HEK293T (cell line): Measurements from ENCODE around the gene THSD7B.

Source experiments
- ARNT ChIP-seq: fragments of 450-650 bp; IDR thresholded peaks from 2 replicates; pipeline ENCODE4 v1.6.1; 2017; ENCODE audit warnings: mild to moderate bottlenecking
- BHLHE40 ChIP-seq: fragments of 450-650 bp; IDR thresholded peaks from 2 replicates; pipeline ENCODE4 v1.6.1; 2016; ENCODE audit warnings: mild to moderate bottlenecking, moderate library complexity, borderline replicate concordance
- CTBP1 ChIP-seq: fragments of 450-650 bp; IDR thresholded peaks from 2 replicates; pipeline ENCODE4 v1.6.1; 2016; ENCODE audit warnings: borderline replicate concordance
- ELF4 ChIP-seq: fragments of 450-650 bp; IDR thresholded peaks from 2 replicates; pipeline ENCODE4 v1.6.1; 2017; ENCODE audit warnings: antibody characterized with exemption
- FOXA1 ChIP-seq: fragments of 450-650 bp; IDR thresholded peaks from 2 replicates; pipeline ENCODE4 v1.6.1; 2016; ENCODE audit warnings: mild to moderate bottlenecking
- FOXK2 ChIP-seq: fragments of 450-650 bp; IDR thresholded peaks from 2 replicates; pipeline ENCODE4 v1.6.1; 2016; ENCODE audit warnings: mild to moderate bottlenecking
- FOXM1 ChIP-seq: fragments of 450-650 bp; IDR thresholded peaks from 2 replicates; pipeline ENCODE4 v1.6.1; 2017; ENCODE audit warnings: mild to moderate bottlenecking, borderline replicate concordance
- LEF1 ChIP-seq: fragments of 450-650 bp; IDR thresholded peaks from 2 replicates; pipeline ENCODE4 v1.6.1; 2017; ENCODE audit warnings: mild to moderate bottlenecking, borderline replicate concordance
- PKNOX1 ChIP-seq: fragments of 450-650 bp; IDR thresholded peaks from 2 replicates; pipeline ENCODE4 v1.6.1; 2016
- SP1 ChIP-seq: fragments of 450-650 bp; IDR thresholded peaks from 2 replicates; pipeline ENCODE4 v1.6.1; 2017
- SUZ12 ChIP-seq: fragments of 450-650 bp; IDR thresholded peaks from 2 replicates; pipeline ENCODE4 v1.6.1; 2016; ENCODE audit warnings: mild to moderate bottlenecking
- TARDBP ChIP-seq: fragments of 450-650 bp; IDR thresholded peaks from 2 replicates; pipeline ENCODE4 v1.6.1; 2016
- ZNF384 ChIP-seq: fragments of 450-650 bp; IDR thresholded peaks from 2 replicates; pipeline ENCODE4 v1.6.1; 2016

DNA sequence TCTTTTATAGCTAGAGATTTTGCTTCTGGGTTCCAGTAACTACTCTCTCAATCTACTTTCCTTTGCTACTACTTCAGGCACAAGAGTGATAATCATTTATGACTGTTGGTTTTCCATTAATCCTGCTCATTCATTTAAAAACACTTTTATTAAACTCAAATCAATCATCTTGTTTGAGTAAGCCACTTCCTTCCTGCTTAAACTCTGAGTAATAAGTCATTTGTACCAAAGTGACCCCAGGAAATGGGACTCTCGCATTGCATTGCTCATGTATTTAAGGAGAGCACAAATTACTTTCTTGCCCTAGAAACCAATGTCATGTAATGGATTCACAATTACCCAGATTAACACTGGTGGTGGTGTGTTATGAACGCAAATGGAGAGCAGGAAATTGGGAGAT, 928.2 kb downstream of the THSD7B start:
- TF ChIP-seq FOXA1 (no peak), SUZ12 (no peak), TARDBP (no peak), FOXK2 (no peak), ZNF384 (no peak), FOXM1 (no peak), SP1 (no peak), ARNT (no peak), PKNOX1 (no peak), ELF4 (no peak), BHLHE40 (no peak), LEF1 (no peak), CTBP1 (no peak)
